DOHH2 (cell line): ENCODE data around the gene ZSWIM5.

Experiments
- H3F3A ChIP-seq: fragments of 200-600 bp; sonication (generic), shearing (Covaris generic); 2 replicates; pipeline ENCODE4 v1.6.0; 2016; ENCODE audit warnings: antibody characterized with exemption, mild to moderate bottlenecking; ENCODE audit not compliant: control insufficient read depth, insufficient read depth
- H3K27ac ChIP-seq: fragments of 200-600 bp; sonication (generic); 2 replicates; pipeline ENCODE4 v1.5.1; 2014; ENCODE audit warnings: low read depth, mild to moderate bottlenecking, low read length, moderate library complexity
- H3K27me3 ChIP-seq: fragments of 200-600 bp; sonication (generic); 2 replicates; pipeline ENCODE4 v1.6.1; 2014; ENCODE audit warnings: mild to moderate bottlenecking, low read length, mixed read lengths; ENCODE audit not compliant: control insufficient read depth
- H3K36me3 ChIP-seq: fragments of 200-600 bp; sonication (generic); 2 replicates; pipeline ENCODE4 v1.6.1; 2014; ENCODE audit warnings: mild to moderate bottlenecking, low read length, moderate library complexity, mixed read lengths; ENCODE audit not compliant: control insufficient read depth
- H3K4me1 ChIP-seq: fragments of 200-600 bp; sonication (generic); 2 replicates; pipeline ENCODE4 v1.6.1; 2014; ENCODE audit warnings: mild to moderate bottlenecking, low read length, mixed read lengths; ENCODE audit not compliant: control insufficient read depth
- H3K4me2 ChIP-seq: fragments of 200-600 bp; sonication (generic); 2 replicates; pipeline ENCODE4 v1.6.0; 2014; ENCODE audit warnings: mild to moderate bottlenecking, low read length, moderate library complexity
- H3K4me3 ChIP-seq: fragments of 200-600 bp; sonication (generic); 2 replicates; pipeline ENCODE4 v1.5.1; 2014; ENCODE audit warnings: mild to moderate bottlenecking, low read length, mixed read lengths
- H3K79me2 ChIP-seq: fragments of 200-600 bp; sonication (generic); 2 replicates; pipeline ENCODE4 v1.6.1; 2014; ENCODE audit warnings: mild to moderate bottlenecking, low read length, mixed read lengths; ENCODE audit not compliant: control insufficient read depth
- H3K9me2 ChIP-seq: fragments of 200-600 bp; sonication (generic); replicated peaks from 2 replicates; pipeline ENCODE4 v1.6.1; 2014; ENCODE audit warnings: mild to moderate bottlenecking, low read length, mixed read lengths; ENCODE audit not compliant: control insufficient read depth
- H3K9me3 ChIP-seq: fragments of 200-600 bp; sonication (generic); 2 replicates; pipeline ENCODE4 v1.6.1; 2014; ENCODE audit warnings: antibody characterized with exemption, low read length, mixed read lengths; ENCODE audit not compliant: control insufficient read depth, insufficient read depth
- H4K20me1 ChIP-seq: fragments of 200-600 bp; sonication (generic); 2 replicates; pipeline ENCODE4 v1.6.0; 2014; ENCODE audit warnings: low read depth, mild to moderate bottlenecking, antibody characterized with exemption, low read length, moderate library complexity; ENCODE audit not compliant: control insufficient read depth, insufficient read depth
- EZH2phosphoT487 ChIP-seq: fragments of 200-600 bp; sonication (generic); IDR thresholded peaks from 2 replicates; pipeline ENCODE4 v1.6.1; 2017; ENCODE audit warnings: borderline replicate concordance, mild to moderate bottlenecking, antibody characterized with exemption, low read length, moderate library complexity, mixed read lengths
- TF ChIP-seq, protein P1 (sequence below): fragments of 200-600 bp; sonication (generic); IDR thresholded peaks from one replicate; pipeline ENCODE4 v1.5.1; 2014; ENCODE audit warnings: antibody characterized with exemption, mild to moderate bottlenecking, low read depth, low read length; ENCODE audit not compliant: poor library complexity, severe bottlenecking

The ZSWIM5 gene

DNA sequence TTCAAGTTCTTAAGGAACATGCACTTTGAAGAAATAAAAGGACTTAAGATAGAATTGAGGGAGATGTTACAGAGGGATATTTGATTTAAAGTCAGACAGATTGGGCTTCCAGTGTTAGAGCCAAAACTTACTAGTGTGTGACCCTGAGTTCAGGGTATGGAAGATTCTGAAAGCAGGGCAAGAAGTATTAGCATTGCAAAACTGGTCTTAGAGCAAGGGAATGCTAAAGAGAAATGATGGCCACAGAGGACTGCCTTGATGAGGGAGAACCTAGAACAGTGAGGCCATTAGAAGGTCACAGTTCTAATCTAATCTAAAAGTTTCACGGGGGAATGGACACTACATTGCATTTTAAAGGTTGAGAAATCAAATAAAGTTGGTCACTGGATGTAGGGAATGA is 148.9 kb downstream of the ZSWIM5 start:
- no peaks in the 10 kb centered on the region for H3K36me3 ChIP-seq

DNA sequence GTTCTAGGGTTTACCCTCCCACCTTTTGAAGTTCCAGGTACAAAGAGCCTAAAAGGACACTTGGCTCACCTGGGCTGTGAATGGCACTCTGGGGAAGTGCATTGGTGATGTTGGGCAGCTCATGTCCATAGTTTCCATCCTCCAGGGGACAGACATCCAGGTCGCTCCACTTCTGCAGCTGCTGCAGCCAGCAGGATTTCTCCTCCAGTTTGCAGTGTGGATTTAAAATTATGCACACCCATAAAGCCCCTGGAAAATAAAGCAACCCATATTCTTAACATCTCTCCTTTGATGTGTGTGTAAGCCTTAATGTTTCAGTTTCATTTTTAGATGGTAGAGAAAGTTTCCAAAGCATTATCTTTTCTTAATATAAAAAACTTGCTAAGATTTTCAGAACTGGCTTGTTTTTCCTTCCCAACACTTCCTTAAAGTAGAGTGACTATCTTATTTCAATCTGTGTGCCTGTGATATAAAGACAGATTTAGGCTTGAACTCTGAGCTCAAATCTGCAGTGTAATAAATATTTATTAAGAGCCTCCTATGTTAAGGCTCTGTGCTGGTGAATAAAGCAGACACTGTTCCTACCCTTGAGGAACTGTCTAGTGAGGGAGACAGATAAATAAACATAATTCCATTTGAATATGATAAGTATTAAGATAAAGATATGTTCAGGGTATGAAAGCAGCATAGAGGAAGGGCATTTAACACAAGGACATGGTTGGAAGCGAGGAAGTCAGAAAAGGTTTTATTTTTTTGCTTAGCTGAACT is 155.2 kb downstream of the ZSWIM5 start:
- Histone ChIP-seq H3K27me3 (0 out of 2 replicates have a peak, but pooled peaks cover 1% of the 10 kb centered on the region), H3K4me3 (no peak overlapping the region), H3K27ac (no peak overlapping the region), H3K9me3 (no peaks in the 10 kb centered on the region), H3K36me3 (no peaks in the 10 kb centered on the region), H3F3A (peaks cover 3% of the 10 kb centered on the region; the same call in 1 of the 2 replicates), H3K4me2 (0 out of 2 replicates have a peak overlapping the region, but pooled peaks have one; percentile 20), H3K9me2 (no peaks in the 10 kb centered on the region), H3K79me2 (no peaks in the 10 kb centered on the region), H4K20me1 (no peaks in the 10 kb centered on the region), H3K4me1 (peaks cover 35% of the 10 kb centered on the region)
- no peak for TF ChIP-seq EZH2phosphoT487
- TF ChIP-seq, protein P1, sequence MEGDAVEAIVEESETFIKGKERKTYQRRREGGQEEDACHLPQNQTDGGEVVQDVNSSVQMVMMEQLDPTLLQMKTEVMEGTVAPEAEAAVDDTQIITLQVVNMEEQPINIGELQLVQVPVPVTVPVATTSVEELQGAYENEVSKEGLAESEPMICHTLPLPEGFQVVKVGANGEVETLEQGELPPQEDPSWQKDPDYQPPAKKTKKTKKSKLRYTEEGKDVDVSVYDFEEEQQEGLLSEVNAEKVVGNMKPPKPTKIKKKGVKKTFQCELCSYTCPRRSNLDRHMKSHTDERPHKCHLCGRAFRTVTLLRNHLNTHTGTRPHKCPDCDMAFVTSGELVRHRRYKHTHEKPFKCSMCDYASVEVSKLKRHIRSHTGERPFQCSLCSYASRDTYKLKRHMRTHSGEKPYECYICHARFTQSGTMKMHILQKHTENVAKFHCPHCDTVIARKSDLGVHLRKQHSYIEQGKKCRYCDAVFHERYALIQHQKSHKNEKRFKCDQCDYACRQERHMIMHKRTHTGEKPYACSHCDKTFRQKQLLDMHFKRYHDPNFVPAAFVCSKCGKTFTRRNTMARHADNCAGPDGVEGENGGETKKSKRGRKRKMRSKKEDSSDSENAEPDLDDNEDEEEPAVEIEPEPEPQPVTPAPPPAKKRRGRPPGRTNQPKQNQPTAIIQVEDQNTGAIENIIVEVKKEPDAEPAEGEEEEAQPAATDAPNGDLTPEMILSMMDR, result no peak

More for the DNA sequence above, 148.9 kb downstream of the ZSWIM5 start:
- Histone ChIP-seq H3K27ac (no peak overlapping the region), H3K4me2 (no peak overlapping the region), H3K4me1 (peaks cover 13% of the 10 kb centered on the region), H3K27me3 (no peaks in the 10 kb centered on the region), H4K20me1 (no peaks in the 10 kb centered on the region), H3K9me2 (no peaks in the 10 kb centered on the region), H3K9me3 (no peaks in the 10 kb centered on the region), H3F3A (no peaks in the 10 kb centered on the region), H3K79me2 (no peaks in the 10 kb centered on the region), H3K4me3 (no peak overlapping the region)
- TF ChIP-seq EZH2phosphoT487, result no peak
- TF ChIP-seq, protein P1, result no peak

DNA sequence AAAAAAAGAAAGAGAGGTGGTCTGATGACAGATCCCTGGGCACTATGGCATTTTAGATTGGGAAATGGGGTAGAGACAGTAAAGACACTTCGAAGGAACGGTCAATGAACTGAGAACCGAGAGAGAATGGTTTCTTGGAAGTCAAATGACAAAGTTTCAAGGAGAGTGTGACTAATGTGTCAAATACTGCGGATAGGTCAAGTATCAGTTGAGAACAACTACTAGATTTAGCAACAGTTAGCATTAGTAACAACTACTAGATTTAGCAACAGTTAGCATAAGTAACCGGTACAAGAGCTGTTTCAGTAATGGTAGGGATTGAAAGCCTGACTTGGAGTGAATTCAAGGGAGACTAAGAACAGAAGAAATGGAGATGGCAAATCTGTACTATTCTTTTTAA is 159.4 kb downstream of the ZSWIM5 start:
- Histone ChIP-seq H3K36me3 (no peaks in the 10 kb centered on the region), H3K27me3 (peaks cover 5% of the 10 kb centered on the region; the same call in 1 of the 2 replicates), H3K9me2 (no peaks in the 10 kb centered on the region), H4K20me1 (no peaks in the 10 kb centered on the region), H3F3A (peaks cover 3% of the 10 kb centered on the region; the same call in 1 of the 2 replicates), H3K79me2 (no peaks in the 10 kb centered on the region), H3K9me3 (no peaks in the 10 kb centered on the region), H3K4me1 (peaks cover 16% of the 10 kb centered on the region), H3K27ac (no peak overlapping the region), H3K4me3 (no peak overlapping the region), H3K4me2 (no peak overlapping the region)
- TF ChIP-seq, protein P1, result no peak
- TF ChIP-seq EZH2phosphoT487, result no peak
